ENCODE measurements around the gene RPL37. TPM values are rescaled to one million over a fixed set of nuclear protein-coding genes. Genes with fewer than 3 reads are reported as not detected.

RPL37 gene
- total and polyA plus RNA-seq, 9 of the 15 experiments (the other 6 are each of a cell fraction or from before 2014, with no cell fraction given) = 2,342 to 7,963 (median 4,091) TPM

GRCh38 chr5:40798012-40798800, 36.8 kb downstream of the RPL37 start, which contains the start of gene PRKAA1 (continued):
- TF ChIP-seq ZNF197 (CRISPR knock-in tag; IDR thresholded peaks at IDR 0.05; ENCODE audit: low read depth) (peak; percentile 45; the same call in 1 of the 2 replicates), LCOR (CRISPR knock-in tag; IDR thresholded peaks at IDR 0.05) (peak; percentile 45; the same call in 1 of the 2 replicates), BCOR (IDR thresholded peaks at IDR 0.05) (0 out of 2 replicates have a peak, but pooled peaks have one; percentile 16), MLLT1 (IDR thresholded peaks at IDR 0.05) (peak; percentile 12 to 28; a peak in 1 of 4 replicates), POLR2G (IDR thresholded peaks at IDR 0.05; ENCODE audit: low read depth, low read length) (peak; percentile 93), CBX3 (IDR thresholded peaks at IDR 0.05; ENCODE audit: borderline replicate concordance in 1 of 2, low read length in 2 of 2) (peak in 1 of 2 experiments; percentile 39; a peak in 2 of 3 replicates), TAF9B (IDR thresholded peaks at IDR 0.05; ENCODE audit: partially characterized antibody) (peak; percentile 96), MNT (conservative IDR thresholded peaks at IDR 0.05) (peak; percentile 58 to 83; a peak in 3 of 4 replicates), ETV5 (CRISPR knock-in tag; IDR thresholded peaks at IDR 0.05; ENCODE audit: low read depth) (no peak), EHMT2 (IDR thresholded peaks at IDR 0.05) (no peak), MXD1 (CRISPR knock-in tag; IDR thresholded peaks at IDR 0.05; ENCODE audit: borderline replicate concordance, poor library complexity, severe bottlenecking) (no peak), ESRRA (IDR thresholded peaks at IDR 0.05; ENCODE audit: borderline replicate concordance, low read depth) (0 out of 2 replicates have a peak, but pooled peaks have one; percentile 28), HNRNPLL (IDR thresholded peaks at IDR 0.05; ENCODE audit: low read depth, low read length, poor library complexity, severe bottlenecking) (peak; percentile 91), TRIM28 (IDR thresholded peaks at IDR 0.05) (no peak), ETV1 (tag; conservative IDR thresholded peaks at IDR 0.05; ENCODE audit: low read depth) (0 out of 2 replicates have a peak, but pooled peaks have one; percentile 21), CCAR2 (IDR thresholded peaks at IDR 0.05; ENCODE audit: low read depth, low read length) (no peak), KDM5B (IDR thresholded peaks at IDR 0.05; ENCODE audit: insufficient replicate concordance, low read depth, low read length) (peak; percentile 85), ZNF639 (CRISPR knock-in tag; conservative IDR thresholded peaks at IDR 0.05 in 1 of 2, IDR thresholded peaks at IDR 0.05 in 1 of 2) (peak in 1 of 2 experiments; percentile 67; a peak in 2 of 4 replicates), KDM1A (IDR thresholded peaks at IDR 0.05) (peak; percentile 69 to 72)
